Right forelimb (tissue), 1 donor: ENCODE results near the gene CKAP4.
"Not testable (repeated sequence)": the region's sequence is repeated elsewhere in the genome, so short reads cannot be mapped to it uniquely, and the experiment has no call there.

ENCODE experiments used
- DNase-seq: peaks from one replicate; pipeline ENCODE4 v3.0.0-alpha.2; 2018

CKAP4 gene, protein sequence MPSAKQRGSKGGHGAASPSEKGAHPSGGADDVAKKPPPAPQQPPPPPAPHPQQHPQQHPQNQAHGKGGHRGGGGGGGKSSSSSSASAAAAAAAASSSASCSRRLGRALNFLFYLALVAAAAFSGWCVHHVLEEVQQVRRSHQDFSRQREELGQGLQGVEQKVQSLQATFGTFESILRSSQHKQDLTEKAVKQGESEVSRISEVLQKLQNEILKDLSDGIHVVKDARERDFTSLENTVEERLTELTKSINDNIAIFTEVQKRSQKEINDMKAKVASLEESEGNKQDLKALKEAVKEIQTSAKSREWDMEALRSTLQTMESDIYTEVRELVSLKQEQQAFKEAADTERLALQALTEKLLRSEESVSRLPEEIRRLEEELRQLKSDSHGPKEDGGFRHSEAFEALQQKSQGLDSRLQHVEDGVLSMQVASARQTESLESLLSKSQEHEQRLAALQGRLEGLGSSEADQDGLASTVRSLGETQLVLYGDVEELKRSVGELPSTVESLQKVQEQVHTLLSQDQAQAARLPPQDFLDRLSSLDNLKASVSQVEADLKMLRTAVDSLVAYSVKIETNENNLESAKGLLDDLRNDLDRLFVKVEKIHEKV

DNA sequence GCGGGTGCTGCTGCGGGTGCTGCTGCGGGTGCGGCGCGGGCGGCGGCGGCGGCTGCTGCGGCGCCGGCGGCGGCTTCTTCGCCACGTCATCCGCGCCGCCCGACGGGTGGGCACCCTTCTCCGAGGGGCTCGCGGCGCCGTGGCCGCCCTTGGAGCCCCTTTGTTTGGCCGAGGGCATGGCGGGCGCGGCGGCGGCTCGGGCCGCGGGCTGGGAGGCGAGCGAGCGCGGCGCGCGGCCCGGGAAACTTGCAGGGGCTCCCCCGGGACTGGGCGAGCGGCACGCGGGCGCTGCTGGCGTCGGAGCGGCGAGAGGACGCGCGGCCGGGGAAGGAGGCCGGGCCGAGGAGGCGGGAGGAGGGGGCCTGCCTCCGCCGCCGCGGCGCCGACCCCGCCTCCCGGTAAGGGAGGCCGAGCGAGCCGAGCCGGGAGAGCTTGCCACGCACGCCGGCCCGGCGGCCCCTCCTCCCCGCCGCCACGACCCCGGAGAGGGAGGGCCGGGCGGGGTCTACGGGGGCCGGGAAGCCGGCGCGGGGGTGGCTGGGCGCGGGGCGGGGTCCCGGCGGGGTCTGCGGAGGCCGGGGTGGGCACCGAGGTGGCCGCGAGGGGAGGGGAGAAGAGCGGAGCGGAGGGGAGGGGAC lies at the start of gene CKAP4:
Gene CKAP4, minus strand, starts transcription at position 347 of the 638 bp plus-strand sequence. Its CDS starts 169 bp downstream, at position 178.
- peak; percentile 91 for DNase-seq

- DNase-seq, result no peak
Measured at GRCh38 chr12:106297075-106297474, 49.3 kb upstream of the CKAP4 start.

DNA sequence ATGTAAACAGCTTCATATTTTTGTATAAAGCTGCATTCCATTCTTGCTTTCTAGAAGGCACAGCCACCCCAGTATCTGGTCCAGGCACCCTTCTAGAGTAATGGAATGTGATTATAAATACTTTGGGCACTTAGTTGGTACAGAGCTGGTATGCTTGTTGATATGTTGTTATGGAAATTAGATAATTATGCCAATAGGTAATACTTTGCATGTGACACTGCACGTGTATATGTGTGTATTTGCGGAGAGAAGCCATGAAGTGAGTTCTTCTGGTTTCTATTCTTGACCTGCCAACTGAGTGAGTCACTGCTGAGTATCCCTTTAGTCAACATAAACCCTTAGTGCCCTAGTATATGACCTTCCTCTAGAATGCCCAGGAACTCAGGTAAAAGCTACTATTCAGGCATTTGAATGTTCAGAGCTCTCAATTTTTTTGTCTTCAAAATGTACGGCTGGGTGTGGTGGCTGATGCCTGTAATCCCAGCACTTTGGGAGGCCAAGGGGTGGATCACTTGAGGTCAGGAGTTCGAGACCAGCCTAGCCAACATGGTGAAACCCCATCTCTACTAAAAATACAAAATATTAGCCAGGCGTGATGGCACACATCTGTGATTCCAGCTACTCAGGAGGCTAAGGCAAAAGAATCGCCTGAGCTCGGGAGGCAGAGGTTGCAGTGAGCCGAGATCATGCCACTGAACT lies 48.5 kb upstream of the CKAP4 start:
- no peak for DNase-seq

DNA sequence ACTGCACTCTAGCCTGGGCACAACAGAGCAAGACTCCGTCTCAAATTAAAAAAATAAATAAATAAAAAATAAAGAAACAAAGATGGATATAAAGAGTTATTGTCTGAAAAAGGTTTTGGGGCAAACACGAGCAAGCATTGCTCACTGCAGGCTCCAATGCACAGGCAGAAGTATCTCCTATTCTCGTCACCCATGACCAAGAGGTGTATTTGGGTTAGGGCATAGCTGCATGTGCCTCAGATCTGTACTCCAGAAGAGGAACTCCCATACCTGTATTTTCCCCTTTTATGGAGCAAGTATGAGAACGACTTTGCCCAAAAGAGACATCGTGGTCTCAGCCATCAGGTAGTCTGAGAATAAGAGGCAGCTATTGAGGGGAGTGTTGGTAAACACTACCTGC lies 44.5 kb upstream of the CKAP4 start:
- no peak for DNase-seq

GRCh38 chr12:106291342-106291741 lies 43.5 kb upstream of the CKAP4 start:
- no peak for DNase-seq

DNA sequence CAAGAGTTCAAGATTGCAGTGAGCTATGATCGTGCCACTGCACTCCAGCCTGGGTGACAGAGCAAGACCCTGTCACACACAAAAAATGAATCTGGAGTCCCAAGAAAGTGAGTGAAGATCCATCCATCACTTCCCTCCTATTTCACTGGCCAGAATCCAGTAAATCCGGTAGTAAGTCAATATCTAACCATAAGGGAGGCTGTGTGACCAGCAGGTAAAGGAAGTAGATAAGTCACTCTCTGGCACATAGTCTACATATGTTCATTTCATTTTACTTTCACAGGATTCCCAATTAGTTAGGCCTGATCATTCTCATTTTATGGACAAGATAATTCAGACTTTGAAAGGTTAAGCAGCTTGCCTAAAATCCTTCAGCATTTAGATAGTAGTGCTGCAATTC lies 42.8 kb upstream of the CKAP4 start:
- no peak for DNase-seq

DNA sequence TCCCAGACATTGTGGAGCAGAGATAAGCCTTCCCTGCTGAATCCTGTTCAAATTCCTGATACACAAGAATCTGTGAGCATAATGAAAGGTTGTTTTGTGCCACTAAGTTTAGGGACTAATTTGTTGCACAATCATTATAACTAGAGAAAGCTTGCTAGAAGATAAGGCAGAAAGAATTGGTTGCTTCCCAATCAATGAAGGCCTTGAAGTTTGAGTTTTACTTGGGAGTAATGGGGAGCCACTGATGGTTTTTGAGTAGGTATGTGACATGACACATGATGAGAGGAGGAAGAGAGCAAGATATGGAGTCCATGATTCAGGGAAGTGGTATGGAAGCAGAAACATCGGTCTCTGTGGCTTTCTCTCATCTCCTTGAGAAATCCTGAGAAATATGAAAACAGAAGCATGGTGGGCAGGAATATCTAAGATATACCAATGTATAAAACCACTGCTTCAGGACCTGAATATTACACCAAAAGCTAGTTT lies 41.4 kb upstream of the CKAP4 start:
- DNase-seq, result no peak

DNA sequence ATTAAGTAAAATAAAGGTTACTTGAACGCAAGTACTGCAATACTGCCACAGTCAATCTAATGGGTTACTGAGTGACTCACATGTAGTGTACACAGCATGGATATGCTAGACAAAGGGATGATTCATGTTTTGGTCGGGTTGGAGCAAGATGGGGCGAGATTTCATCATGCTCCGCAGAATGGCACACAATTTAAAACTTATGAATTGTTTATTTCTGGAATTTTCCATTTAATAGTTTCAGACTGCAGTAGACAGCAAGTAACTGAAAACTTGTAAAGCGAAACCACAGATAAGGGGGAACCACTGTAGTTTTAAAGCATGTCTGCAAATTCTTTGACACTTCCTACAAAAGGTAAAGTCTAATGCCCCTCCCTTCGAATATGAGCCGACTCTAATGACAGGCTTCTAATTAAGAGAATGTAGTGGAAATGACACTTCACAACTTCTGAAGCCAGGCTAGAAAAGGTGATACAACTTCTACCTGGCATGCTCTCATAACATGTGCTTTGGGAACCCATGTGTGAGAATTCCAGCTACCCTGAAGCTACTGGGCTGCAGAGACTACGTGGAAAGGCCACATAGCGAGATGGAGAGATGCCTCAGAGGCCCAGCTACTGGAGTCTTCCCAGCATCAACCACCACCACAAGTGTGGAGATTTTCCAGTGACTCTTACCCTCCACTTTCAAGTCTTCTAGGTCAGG lies 40.8 kb upstream of the CKAP4 start:
- DNase-seq, result no peak

GRCh38 chr12:106288101-106288493 lies 40.3 kb upstream of the CKAP4 start:
- DNase-seq, result no peak

GRCh38 chr12:106287364-106287763 lies 39.5 kb upstream of the CKAP4 start:
- no peak for DNase-seq

GRCh38 chr12:106286576-106287162 lies 38.8 kb upstream of the CKAP4 start:
- not testable (repeated sequence) for DNase-seq

- no peak for DNase-seq
Measured at GRCh38 chr12:106285982-106286381, 38.2 kb upstream of the CKAP4 start.

DNA sequence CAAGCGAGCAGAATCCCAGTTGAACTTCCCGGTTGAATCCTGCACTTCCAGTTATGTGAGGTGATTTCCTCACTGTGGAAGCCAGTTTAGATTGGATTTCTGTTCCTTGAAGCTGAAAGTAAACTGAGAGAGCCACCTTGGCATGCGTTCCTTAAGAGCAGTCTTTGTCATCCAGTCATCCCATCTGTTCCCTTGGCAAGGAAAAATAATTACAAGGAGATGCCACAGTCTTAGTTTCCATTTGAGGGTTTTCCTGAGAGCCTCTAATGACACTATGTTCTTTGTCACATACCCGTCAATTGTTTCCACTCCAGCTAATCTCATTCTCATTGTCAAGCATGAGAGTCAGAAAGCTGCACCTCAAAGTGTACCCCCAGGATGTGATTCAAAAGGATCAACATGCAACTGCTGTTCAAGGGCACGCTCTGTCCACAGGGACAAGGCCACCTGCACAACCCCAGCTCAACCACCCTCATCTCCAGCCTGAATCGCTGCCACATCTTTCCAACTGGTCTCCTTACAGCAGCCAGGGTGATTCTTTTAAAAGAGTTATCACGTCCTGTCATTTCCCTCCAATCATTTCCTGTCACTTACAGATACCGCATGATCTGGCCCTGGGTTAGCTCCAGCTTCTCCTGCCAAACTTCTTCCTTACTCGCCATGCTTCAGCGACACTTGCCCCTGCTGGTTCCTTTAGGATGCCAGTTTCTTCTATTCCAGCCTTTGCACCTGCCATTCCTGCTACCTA lies 36.7 kb upstream of the CKAP4 start:
- no peak for DNase-seq

DNA sequence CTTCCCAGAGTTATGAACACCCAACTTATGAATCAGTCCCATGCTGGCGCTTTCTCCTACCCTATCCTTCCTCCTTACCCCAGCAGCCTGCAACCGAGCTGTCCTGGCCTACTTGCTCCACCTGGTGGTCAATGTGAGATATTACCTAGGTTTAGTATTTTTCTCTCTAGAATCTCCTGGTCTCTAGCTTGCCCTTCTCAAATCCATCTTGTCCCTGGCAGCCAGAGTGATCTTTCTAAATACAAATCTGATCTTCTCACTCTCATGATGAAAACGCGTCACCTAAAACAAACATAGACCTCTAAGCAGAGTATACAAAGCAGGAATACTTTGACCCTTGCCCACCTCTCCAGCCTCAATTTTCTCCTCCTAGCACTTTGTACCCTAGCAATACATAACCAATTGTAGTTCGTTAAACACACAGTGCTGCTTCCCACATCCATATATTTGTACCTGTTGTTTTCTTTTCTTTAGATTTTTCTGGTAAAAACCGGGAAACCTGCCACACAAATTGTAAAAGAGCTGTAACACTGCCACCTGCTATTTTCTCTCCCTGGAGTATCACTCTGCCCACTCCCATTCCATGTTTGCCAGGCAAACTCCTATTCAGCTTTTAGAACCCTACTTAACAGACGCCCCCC lies 34.8 kb upstream of the CKAP4 start:
- no peak for DNase-seq

- DNase-seq, result no peak
Measured at GRCh38 chr12:106281804-106282203, 34.0 kb upstream of the CKAP4 start.

GRCh38 chr12:106281056-106281782 lies 33.4 kb upstream of the CKAP4 start:
- DNase-seq, result no peak

GRCh38 chr12:106280106-106280505 lies 32.3 kb upstream of the CKAP4 start:
- DNase-seq, result no peak

DNA sequence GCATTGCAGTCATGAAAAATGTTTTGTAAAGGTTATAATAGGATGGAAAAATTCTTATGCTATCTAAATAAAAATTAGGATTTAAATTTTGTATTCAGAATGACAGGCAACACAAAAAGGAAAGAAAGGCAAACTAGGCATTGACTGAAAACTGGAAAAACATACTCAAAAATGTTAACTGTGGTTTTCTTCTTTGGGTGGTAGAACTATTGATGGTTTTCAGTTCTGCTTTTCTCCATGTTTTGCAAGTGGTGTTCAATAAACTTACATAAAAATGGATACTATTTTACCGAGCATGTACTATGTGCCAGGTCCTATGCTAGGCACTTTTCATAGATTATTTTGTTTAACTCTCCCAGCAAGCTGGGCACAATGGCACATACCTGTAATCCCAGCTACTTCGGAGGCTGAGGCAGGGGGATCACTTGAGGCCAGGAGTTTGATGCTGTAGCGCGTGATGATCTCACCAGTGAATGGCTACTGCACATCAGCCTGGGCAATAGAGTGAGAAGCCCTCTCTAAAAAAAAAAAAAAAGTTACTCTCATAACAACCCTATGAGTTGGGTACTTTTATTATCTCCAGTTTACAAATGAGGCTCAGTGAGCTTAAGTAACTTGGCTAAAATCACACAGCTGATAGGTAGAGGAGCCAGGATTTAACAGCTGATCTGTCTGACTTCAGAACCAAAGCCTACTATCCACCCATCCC lies 28.4 kb upstream of the CKAP4 start:
- DNase-seq, result no peak

- DNase-seq, result no peak
Measured at GRCh38 chr12:106275458-106275857, 27.6 kb upstream of the CKAP4 start.
